Choroid plexus epithelial cell (primary cell): ENCODE results near the gene RERE.

ENCODE experiments used
- DNase-seq: peaks from one replicate; pipeline ENCODE4 v3.0.0-alpha.2; 2010; ENCODE audit warnings: low read depth
- H3K4me3 ChIP-seq: 2 replicates; pipeline ENCODE4 v1.5.1; 2011; ENCODE audit warnings: low read depth, mild to moderate bottlenecking, control low read depth, low read length, moderate library complexity
- CTCF ChIP-seq: conservative IDR thresholded peaks from 2 replicates; pipeline ENCODE4 v1.5.1; 2011; ENCODE audit warnings: low read depth, mild to moderate bottlenecking, control low read depth, inconsistent platforms, low read length, moderate library complexity

The RERE gene

GRCh38 chr1:8406011-8406410, 411.4 kb downstream of the RERE start:
- TF ChIP-seq CTCF, result no peak
- DNase-seq, result no peak
- no peak overlapping the region for H3K4me3 ChIP-seq

- no peak overlapping the region for H3K4me3 ChIP-seq
- no peak for DNase-seq
- no peak for TF ChIP-seq CTCF
Observed at GRCh38 chr1:8404460-8405370, 412.7 kb downstream of the RERE start.

- DNase-seq, result no peak
- H3K4me3 ChIP-seq, result no peak overlapping the region
- no peak for TF ChIP-seq CTCF
Observed at GRCh38 chr1:8402109-8402710, 415.2 kb downstream of the RERE start.

GRCh38 chr1:8398677-8399076, 418.8 kb downstream of the RERE start:
- TF ChIP-seq CTCF, result peak; percentile 20
- no peak overlapping the region for H3K4me3 ChIP-seq
- no peak for DNase-seq

GRCh38 chr1:8398086-8398485, 419.4 kb downstream of the RERE start:
- no peak for DNase-seq
- TF ChIP-seq CTCF, result no peak
- H3K4me3 ChIP-seq, result no peak overlapping the region

GRCh38 chr1:8397511-8397910, 419.9 kb downstream of the RERE start:
- peak; percentile 53 for DNase-seq
- no peak for TF ChIP-seq CTCF
- H3K4me3 ChIP-seq, result no peak overlapping the region
